HTR-8/SVneo (cell line): ENCODE results near the gene PRR23C.

Experiments
- DNase-seq: peaks from one replicate; pipeline ENCODE4 v3.0.0; 2011; ENCODE audit warnings: low spot score, mixed read lengths; ENCODE audit not compliant: insufficient read length
- FAIRE-seq: peaks from 2 replicates; lab custom pipeline; 2011; peaks lifted over from hg19 to GRCh38; lab: Jason Lieb, UNC

PRR23C gene

DNA sequence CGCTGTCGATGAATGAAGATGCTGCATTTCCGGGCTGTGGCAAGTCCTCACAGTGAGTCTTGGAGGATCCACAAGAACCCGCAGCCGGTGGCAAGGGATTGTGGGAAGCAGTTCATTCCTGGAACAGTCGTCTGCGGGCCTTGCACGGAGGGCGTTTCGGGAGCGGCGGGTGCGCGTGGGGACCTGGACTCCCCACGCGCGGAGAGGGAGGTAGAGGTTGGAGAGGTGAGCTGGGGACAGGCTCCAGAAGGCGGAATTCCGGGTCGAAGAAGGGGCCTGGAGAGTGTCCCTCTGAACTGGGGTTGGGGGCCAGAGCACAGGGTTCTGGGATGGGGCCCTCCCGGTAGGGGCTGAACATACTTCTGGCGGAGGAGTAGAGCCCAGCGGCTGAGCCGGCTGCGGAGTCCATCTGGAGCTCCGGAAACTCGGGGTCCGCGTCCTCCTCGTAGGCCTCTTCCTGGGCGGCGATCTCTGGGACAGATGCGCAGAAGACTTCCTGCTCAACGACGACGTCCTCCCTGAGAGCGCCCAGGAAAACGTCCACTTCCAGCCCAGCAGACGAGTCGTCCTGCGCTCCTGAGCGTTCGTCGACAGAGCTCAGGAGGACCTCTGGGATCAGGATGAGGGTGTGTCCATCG is 39.2 kb downstream of the PRR23C start:
- no peak for FAIRE-seq
- no peak for DNase-seq

- DNase-seq (no peak), FAIRE-seq (no peak)
Observed at GRCh38 chr3:138995706-138996105, 49.0 kb downstream of the PRR23C start.
